ENCODE results near the gene HOXA11.

HOXA11 gene

DNA sequence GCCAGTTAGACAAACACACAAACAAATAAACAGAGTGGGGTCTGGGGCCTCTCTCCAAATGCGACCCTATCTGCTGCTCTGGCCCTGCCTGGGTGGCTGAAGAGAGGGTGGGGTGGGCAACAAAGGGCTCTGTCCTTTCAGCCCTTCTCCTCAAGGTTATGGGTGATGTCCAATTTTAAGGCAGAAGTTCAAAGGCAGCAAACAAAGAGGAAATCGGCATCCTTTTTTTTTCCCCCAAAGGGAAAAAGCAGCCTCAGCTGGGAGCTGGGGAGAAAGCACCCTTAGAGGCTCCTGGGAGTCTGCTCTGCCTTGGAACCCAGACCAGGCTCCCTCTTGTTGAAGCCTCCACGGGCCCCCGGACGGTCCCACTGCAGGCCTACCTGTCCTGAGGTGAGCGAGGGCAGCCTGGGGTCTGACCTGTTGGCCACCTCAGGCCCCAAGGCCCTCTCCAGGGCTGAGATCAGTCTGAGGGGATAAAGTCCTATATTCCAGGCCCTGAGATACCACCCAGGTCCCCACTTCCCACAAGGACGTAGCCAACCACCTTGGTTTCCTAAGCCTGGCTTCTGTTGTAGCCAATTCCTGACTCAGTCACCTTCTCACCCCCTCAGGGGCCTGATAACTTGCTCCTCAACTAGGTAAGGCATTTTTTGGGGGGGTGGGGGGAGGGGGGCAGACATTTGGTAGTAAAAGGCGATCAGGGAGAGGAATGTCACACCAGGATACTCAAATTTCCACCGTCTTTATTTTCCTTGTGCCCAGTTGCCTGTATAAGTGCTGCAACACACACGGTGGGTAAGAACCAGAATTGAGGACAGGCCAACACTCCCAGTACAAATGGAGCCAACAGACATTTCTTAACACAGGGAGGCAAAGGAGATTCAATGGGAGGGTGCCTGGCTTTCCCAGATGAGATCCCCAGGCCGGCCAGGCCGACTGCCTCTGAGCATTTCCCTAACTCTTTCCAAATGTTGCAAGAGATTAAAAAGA, 4.3 kb downstream of the HOXA11 start:
- peak overlapping the region; percentile 83 to 93 (median 85) for H3K4me3 Mint-ChIP-seq
- H3K27me3 Mint-ChIP-seq (ENCODE audit: low read depth): peaks cover 98% of the 10 kb centered on the region
- TF ChIP-seq, protein P1, sequence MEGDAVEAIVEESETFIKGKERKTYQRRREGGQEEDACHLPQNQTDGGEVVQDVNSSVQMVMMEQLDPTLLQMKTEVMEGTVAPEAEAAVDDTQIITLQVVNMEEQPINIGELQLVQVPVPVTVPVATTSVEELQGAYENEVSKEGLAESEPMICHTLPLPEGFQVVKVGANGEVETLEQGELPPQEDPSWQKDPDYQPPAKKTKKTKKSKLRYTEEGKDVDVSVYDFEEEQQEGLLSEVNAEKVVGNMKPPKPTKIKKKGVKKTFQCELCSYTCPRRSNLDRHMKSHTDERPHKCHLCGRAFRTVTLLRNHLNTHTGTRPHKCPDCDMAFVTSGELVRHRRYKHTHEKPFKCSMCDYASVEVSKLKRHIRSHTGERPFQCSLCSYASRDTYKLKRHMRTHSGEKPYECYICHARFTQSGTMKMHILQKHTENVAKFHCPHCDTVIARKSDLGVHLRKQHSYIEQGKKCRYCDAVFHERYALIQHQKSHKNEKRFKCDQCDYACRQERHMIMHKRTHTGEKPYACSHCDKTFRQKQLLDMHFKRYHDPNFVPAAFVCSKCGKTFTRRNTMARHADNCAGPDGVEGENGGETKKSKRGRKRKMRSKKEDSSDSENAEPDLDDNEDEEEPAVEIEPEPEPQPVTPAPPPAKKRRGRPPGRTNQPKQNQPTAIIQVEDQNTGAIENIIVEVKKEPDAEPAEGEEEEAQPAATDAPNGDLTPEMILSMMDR (IDR thresholded peaks at IDR 0.05; ENCODE audit: unreplicated experiment in 3 of 3): no peak
- H3K36me3 Mint-ChIP-seq (ENCODE audit: low read depth): peaks cover 28% of the 10 kb centered on the region
- H3K27ac Mint-ChIP-seq: peak overlapping the region; percentile 95 to 100 (median 96)
- H3K4me1 Mint-ChIP-seq: peaks cover 46% of the 10 kb centered on the region
- H3K9me3 Mint-ChIP-seq: no peaks in the 10 kb centered on the region

DNA sequence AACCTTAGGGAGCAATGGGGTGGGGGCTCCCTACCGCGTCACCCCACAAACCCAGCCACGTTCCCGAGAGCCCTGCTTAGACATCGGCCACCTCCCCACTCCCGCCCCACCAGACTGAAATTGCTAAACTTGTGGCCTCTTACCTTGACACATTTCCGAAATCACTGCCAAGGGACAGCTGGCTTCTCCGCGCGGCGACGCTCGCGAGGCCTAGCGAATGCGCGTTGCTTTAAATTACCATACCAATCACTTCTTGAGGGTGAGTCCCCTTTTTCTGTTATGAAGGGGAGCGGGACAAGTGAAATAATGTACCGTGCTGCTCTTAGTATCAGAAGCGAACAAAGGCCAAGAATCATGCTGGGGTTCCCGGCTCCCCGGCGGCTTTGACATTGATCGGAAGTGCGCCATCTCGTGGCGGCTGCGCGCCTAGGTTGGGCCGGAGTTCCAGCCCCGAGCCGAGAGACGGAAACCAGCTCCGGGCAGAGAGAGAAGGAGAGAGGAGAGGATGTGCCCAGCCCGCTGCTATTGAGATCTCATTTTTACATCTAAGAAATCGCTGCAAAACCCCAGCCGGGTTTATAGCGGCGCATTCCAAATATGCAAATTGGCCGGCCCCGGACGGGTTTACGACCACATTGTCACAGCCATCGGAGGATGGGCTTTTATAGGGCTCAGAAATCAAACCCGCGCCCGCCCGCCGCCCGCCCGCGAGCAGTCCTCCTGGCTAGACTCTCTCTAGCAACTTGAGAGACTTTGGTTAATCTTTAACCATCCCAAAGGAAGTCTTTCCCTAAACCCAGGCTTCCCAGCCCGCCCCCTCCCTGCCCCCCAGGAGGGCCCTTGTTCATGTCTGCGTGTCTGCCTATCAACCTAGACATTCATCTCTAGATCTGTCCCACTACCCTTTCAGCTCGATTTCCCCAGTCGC, 5.3 kb downstream of the HOXA11 start:
- Mint-ChIP-seq H3K27ac (peak overlapping the region; percentile 95 to 100 (median 96)), H3K36me3 (ENCODE audit: low read depth) (peaks cover 32% of the 10 kb centered on the region), H3K9me3 (no peaks in the 10 kb centered on the region), H3K27me3 (ENCODE audit: low read depth) (peaks cover 98% of the 10 kb centered on the region), H3K4me1 (peaks cover 46% of the 10 kb centered on the region), H3K4me3 (peak overlapping the region; percentile 83 to 93 (median 92))
- TF ChIP-seq, protein P1 (IDR thresholded peaks at IDR 0.05; ENCODE audit: unreplicated experiment in 3 of 3): peak; percentile 92 to 97 (median 96)

DNA sequence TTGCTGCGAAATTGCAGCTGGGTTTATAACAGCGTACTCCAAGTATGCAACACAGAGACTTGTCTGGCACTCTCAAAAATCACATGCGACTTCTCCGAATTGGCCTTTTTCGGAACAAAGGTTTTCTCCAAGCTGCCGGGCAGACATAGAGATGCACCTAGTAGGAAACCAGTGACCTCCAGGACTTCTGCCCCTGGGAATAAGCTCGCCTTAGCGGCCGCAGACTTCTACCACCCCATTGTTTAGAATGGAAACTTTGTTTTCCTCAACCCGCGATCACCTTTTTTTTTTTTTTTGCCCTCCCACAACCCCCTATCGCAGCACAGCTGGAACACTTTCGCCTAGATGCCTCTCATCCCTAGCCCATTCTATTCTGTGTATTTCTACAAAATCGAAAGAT, 6.0 kb downstream of the HOXA11 start:
- H3K4me1 Mint-ChIP-seq: peaks cover 46% of the 10 kb centered on the region
- TF ChIP-seq, protein P1 (IDR thresholded peaks at IDR 0.05; ENCODE audit: unreplicated experiment in 3 of 3): no peak
- H3K4me3 Mint-ChIP-seq: peak overlapping the region; percentile 83 to 93 (median 92)
- peaks cover 94% of the 10 kb centered on the region for H3K27me3 Mint-ChIP-seq (ENCODE audit: low read depth)
- H3K36me3 Mint-ChIP-seq (ENCODE audit: low read depth): peaks cover 32% of the 10 kb centered on the region
- H3K27ac Mint-ChIP-seq: peak overlapping the region; percentile 95 to 100 (median 96)
- H3K9me3 Mint-ChIP-seq: no peaks in the 10 kb centered on the region

DNA sequence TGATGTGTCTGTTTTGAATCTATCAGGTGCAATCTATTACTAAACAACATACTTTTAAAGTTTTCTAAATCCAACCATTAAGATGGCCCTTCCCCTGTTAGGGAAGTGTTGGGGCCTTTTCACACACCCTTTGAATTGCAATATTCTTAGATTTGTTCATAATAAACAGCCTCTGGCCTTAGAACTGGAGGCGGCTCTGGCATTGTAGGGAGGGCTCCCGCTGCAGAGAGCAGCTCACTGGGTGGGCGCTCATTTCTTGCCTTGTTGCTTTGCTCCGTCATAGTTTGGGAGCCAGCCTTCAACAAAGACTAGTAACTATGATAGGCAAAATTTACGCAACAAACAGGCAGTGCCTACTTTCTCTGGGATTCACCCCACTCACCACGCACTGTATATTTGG, 6.7 kb downstream of the HOXA11 start:
- Mint-ChIP-seq H3K9me3 (no peaks in the 10 kb centered on the region), H3K27ac (peak overlapping the region; percentile 95 to 100 (median 96)), H3K4me3 (peak overlapping the region; percentile 83 to 93 (median 92)), H3K4me1 (peaks cover 46% of the 10 kb centered on the region), H3K36me3 (ENCODE audit: low read depth) (peaks cover 32% of the 10 kb centered on the region), H3K27me3 (ENCODE audit: low read depth) (peaks cover 87% of the 10 kb centered on the region)
- TF ChIP-seq, protein P1 (IDR thresholded peaks at IDR 0.05; ENCODE audit: unreplicated experiment in 3 of 3): no peak

DNA sequence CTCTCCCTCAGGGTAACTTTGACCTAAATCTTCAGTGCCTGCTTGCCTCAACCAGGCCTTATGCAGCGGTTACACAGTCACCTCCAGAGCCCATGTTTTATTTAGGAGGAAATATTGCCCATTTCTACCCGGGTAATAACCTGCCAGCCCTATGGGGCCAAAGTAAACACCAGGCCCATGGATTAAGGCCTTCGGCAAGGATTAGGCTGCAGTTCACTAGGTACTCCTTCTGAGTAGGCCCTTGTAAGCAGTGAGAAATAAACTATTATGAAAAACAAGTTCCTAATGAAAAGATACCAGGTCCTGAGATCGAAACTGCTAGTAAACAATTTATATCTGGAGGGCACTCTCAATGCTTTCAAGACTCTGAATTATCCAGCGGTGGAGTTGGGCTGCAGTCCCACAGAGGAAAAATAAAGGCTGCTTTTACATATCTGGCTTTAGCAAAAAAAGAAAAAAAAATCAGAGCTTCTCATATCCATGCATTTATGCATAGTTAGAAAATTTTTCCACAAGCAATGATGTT, 7.2 kb downstream of the HOXA11 start:
- Mint-ChIP-seq H3K4me3 (peak overlapping the region; percentile 83 to 93 (median 92)), H3K27ac (peak overlapping the region; percentile 95 to 100 (median 96)), H3K4me1 (peaks cover 44% of the 10 kb centered on the region), H3K36me3 (ENCODE audit: low read depth) (peaks cover 32% of the 10 kb centered on the region), H3K9me3 (no peaks in the 10 kb centered on the region), H3K27me3 (ENCODE audit: low read depth) (peaks cover 82% of the 10 kb centered on the region)
- TF ChIP-seq, protein P1 (IDR thresholded peaks at IDR 0.05; ENCODE audit: unreplicated experiment in 3 of 3): no peak
